Pancreas (tissue), 10 donors: Measurements from ENCODE around the gene EXOC4. TPM values are rescaled to one million over a fixed set of nuclear protein-coding genes. Genes with fewer than 3 reads are reported as not detected.
A peak's percentile ranks its signal among the peaks of the same experiment; 100 is the strongest.
"Not testable (repeated sequence)": the region's sequence is repeated elsewhere in the genome, so short reads cannot be mapped to it uniquely, and the experiment has no call there.

Source experiments
- ATAC-seq, 4 donors: fragments of 200-7000 bp; cut with Tn5 transposase; one replicate each; pipeline versions ENCODE4 v1.8.0 to v1.9.1; 2020; ENCODE audit warnings: mild to moderate bottlenecking in 4 of 4, moderate library complexity in 4 of 4
- DNase-seq, 6 donors: peaks; one replicate each; pipeline ENCODE4 v3.0.0-alpha.2; 2020
- FAIRE-seq: peaks from 2 replicates; lab custom pipeline; 2012; peaks lifted over from hg19 to GRCh38; lab: Jason Lieb, UNC
- H3K27ac ChIP-seq, 4 donors: fragments of 200-600 bp; sonication (generic); 1 replicate in 3 of 4; 2 replicates in 1 of 4; pipeline versions ENCODE4 v1.5.0 to v1.8.0; 2020
- H3K27me3 ChIP-seq, 4 donors: fragments of 200-600 bp; one replicate each; pipeline ENCODE4 v1.8.0; 2021
- H3K36me3 ChIP-seq, 3 donors: fragments of 200-600 bp; sonication (generic) in 1 of 3; one replicate each; pipeline versions ENCODE4 v1.5.0 to v1.8.0; 2020 to 2021
- H3K4me1 ChIP-seq, 3 donors: fragments of 200-600 bp; one replicate each; pipeline ENCODE4 v1.8.0; 2021
- H3K4me3 ChIP-seq, 4 donors: fragments of 200-600 bp; sonication (generic) in 2 of 4; one replicate each; pipeline versions ENCODE4 v1.5.0 to v1.8.0; 2020 to 2021
- H3K9me3 ChIP-seq, 4 donors: fragments of 200-600 bp; one replicate each; pipeline ENCODE4 v1.8.0; 2021
- WGBS, 2 donors: extraction: QIAGEN DNeasy Blood & Tissue Kit; methylation state at CpG; one replicate each; pipeline ENCODE4 v1.1.7; 2013; 5-methylcytosine and 5-hydroxymethylcytosine counted together
- intact Hi-C, 3 donors: fragments of 100-400 bp; cut with DNase I; formaldehyde crosslinking; loops; one replicate each; pipeline versions ENCODE4 v1.11.1 to v1.14.2; 2022
- polyA plus RNA-seq, 2 donors: library from polyadenylated mRNA; stranded (reverse); fragments of 200-250 nt; gene quantifications; one replicate each; pipeline ENCODE4 v1.2.3, GENCODE V29; 2013
- total RNA-seq, 6 donors: library from RNA; stranded (reverse); fragmentation: NEBNext Ultra II Directional in 4 of 6; extraction: Animal tissue kit (Norgen Biotek cat#: 25700) in 4 of 6; gene quantifications; one replicate each; pipeline versions ENCODE4 v1.2.1 to v1.2.4, GENCODE V29; 2021 to 2023
- TF ChIP-seq, protein P1 (sequence below), 4 donors: fragments of 200-600 bp; sonication (generic) in 3 of 4; IDR thresholded peaks; one replicate each; pipeline versions ENCODE4 v1.5.0 to v1.8.0; 2021; ENCODE audit warnings: antibody characterized with exemption in 4 of 4
- donor health status: healthy with polysubstance abuse.
- donor health status: DM: no; HTN: no; CAD: no; lungs with moderate emphysema.
- donor health status: DM: no; HTN: no; CAD: no.
- donor health status: control.
- donor health status: control.
- donor health status: Bipolar disorder and iron deficiency.
- donor health status: DM: yes; HTN: yes; CAD: no.
- donor health status: DM: no; HTN: no; CAD: no.
- donor health status: DM: no; HTN: no; CAD: no.
- donor health status: DM: yes; HTN: yes; CAD: no.

Gene EXOC4
- total and polyA plus RNA-seq, 8 donors: 13.4 to 81.2 (median 53.8) TPM

DNA sequence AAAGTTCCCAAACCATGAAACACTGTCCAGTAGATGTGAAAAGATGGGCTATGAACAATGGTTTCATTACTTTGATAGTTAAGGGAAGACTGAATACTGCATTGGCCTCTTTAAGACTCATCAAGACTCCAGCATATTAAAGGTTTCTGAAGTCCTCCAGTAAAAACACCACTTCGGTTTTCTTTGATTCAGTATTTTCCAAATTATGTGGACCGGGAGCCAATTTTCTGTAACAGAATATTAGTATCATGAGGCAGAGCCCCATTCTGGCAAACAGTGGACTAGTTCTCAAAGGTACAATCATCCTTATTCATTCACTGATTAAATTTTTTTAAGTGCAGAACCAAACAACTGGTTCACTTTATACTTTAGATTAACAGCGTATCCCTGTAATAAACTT, 633.2 kb downstream of the EXOC4 start:
- Histone ChIP-seq H3K4me3 (no peak overlapping the region), H3K9me3 (no peaks in the 10 kb centered on the region), H3K36me3 (no peaks in the 10 kb centered on the region), H3K27ac (no peak overlapping the region), H3K27me3 (no peaks in the 10 kb centered on the region), H3K4me1 (peaks cover 5 to 13% (median 13%) of the 10 kb centered on the region in 3 donors)
- intact Hi-C loops: no loop called here
- ATAC-seq: no peak
- TF ChIP-seq, protein P1, sequence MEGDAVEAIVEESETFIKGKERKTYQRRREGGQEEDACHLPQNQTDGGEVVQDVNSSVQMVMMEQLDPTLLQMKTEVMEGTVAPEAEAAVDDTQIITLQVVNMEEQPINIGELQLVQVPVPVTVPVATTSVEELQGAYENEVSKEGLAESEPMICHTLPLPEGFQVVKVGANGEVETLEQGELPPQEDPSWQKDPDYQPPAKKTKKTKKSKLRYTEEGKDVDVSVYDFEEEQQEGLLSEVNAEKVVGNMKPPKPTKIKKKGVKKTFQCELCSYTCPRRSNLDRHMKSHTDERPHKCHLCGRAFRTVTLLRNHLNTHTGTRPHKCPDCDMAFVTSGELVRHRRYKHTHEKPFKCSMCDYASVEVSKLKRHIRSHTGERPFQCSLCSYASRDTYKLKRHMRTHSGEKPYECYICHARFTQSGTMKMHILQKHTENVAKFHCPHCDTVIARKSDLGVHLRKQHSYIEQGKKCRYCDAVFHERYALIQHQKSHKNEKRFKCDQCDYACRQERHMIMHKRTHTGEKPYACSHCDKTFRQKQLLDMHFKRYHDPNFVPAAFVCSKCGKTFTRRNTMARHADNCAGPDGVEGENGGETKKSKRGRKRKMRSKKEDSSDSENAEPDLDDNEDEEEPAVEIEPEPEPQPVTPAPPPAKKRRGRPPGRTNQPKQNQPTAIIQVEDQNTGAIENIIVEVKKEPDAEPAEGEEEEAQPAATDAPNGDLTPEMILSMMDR (IDR thresholded peaks at IDR 0.05): no peak
- no peak for FAIRE-seq
- 68 to 76% methylated on average over 3 of the region's 3 CpGs for WGBS, 2 donors
- DNase-seq: no peak

GRCh38 chr7:133886797-133887196, 633.9 kb downstream of the EXOC4 start:
- DNase-seq: no peak
- Histone ChIP-seq H3K4me1 (peaks cover 5 to 13% (median 13%) of the 10 kb centered on the region in 3 donors), H3K27me3 (no peaks in the 10 kb centered on the region), H3K36me3 (no peaks in the 10 kb centered on the region), H3K4me3 (no peak overlapping the region), H3K9me3 (no peaks in the 10 kb centered on the region), H3K27ac (no peak overlapping the region)
- TF ChIP-seq, protein P1 (IDR thresholded peaks at IDR 0.05): no peak
- no peak for ATAC-seq
- 92 to 93% methylated on average over 2 of the region's 2 CpGs for WGBS, 2 donors
- FAIRE-seq: no peak
- intact Hi-C loops: no loop called here

DNA sequence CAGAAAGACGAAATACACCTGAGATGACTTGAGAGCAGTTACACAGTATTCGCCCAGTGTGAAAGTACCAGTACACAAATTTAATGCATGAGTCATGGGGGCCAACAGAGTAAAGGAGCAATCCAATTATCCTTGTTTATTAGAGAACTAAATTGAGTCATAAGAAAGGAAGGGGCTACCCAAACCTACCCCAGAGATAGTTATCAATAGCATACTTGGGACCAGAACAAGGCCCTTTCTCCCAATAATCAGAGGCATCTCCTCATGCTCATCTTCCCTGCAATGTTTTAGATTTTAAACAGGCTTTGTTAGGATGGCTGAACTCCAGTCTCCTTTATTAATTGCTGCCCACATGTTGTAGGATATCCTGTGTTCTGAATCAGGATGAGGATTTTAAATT, 634.6 kb downstream of the EXOC4 start:
- peaks cover 5 to 13% (median 13%) of the 10 kb centered on the region in 3 donors for H3K4me1 ChIP-seq
- H3K4me3 ChIP-seq: no peak overlapping the region
- ATAC-seq (peak in 2 of 4 donors; percentile 16 to 33), FAIRE-seq (no peak), DNase-seq (no peak)
- H3K9me3 ChIP-seq: no peaks in the 10 kb centered on the region
- intact Hi-C loops: no loop called here
- no peaks in the 10 kb centered on the region for H3K27me3 ChIP-seq
- 89 to 91% methylated on average over 2 of the region's 2 CpGs for WGBS, 2 donors
- no peak overlapping the region for H3K27ac ChIP-seq
- H3K36me3 ChIP-seq: no peaks in the 10 kb centered on the region
- TF ChIP-seq, protein P1 (IDR thresholded peaks at IDR 0.05): no peak

GRCh38 chr7:133888061-133888930, 635.4 kb downstream of the EXOC4 start:
- Histone ChIP-seq H3K27ac (peak overlapping the region in 2 of 4 donors; percentile 8 to 54), H3K4me3 (no peak overlapping the region), H3K27me3 (no peaks in the 10 kb centered on the region), H3K36me3 (no peaks in the 10 kb centered on the region), H3K4me1 (peaks cover 5 to 13% (median 13%) of the 10 kb centered on the region in 3 donors), H3K9me3 (no peaks in the 10 kb centered on the region)
- 15 to 20% methylated on average over 7 of the region's 7 CpGs for WGBS, 2 donors
- TF ChIP-seq, protein P1 (IDR thresholded peaks at IDR 0.05): no peak
- ATAC-seq: peak; percentile 68 to 91 (median 82)
- intact Hi-C loops: no loop called here
- no peak for DNase-seq
- no peak for FAIRE-seq

GRCh38 chr7:133904776-133905175, 651.9 kb downstream of the EXOC4 start:
- intact Hi-C loops: no loop called here

GRCh38 chr7:133906553-133906952, 653.7 kb downstream of the EXOC4 start:
- ATAC-seq, H3K36me3 ChIP-seq, H3K4me1 ChIP-seq, H3K4me3 ChIP-seq, DNase-seq, H3K9me3 ChIP-seq, intact Hi-C loops, H3K27me3 ChIP-seq, FAIRE-seq, H3K27ac ChIP-seq: not testable (repeated sequence)
- 96 to 98% methylated on average over 15 to 17 of the region's 18 CpGs for WGBS, 2 donors

More at GRCh38 chr7:133904776-133905175, 651.9 kb downstream of the EXOC4 start:
- TF ChIP-seq, protein P1 (IDR thresholded peaks at IDR 0.05): no peak
- FAIRE-seq (no peak), ATAC-seq (no peak), DNase-seq (no peak)
- 73 to 88% methylated on average over 4 of the region's 4 CpGs for WGBS, 2 donors
- no peak overlapping the region for H3K27ac ChIP-seq
- H3K4me1 ChIP-seq: no peaks in the 10 kb centered on the region
- H3K27me3 ChIP-seq: no peaks in the 10 kb centered on the region
- H3K4me3 ChIP-seq: no peak overlapping the region
- no peaks in the 10 kb centered on the region for H3K9me3 ChIP-seq
- no peaks in the 10 kb centered on the region for H3K36me3 ChIP-seq
